SU-DHL-6 (cell line): ENCODE measurements around the gene TYW1B.
"Not testable (repeated sequence)": the region's sequence is repeated elsewhere in the genome, so short reads cannot be mapped to it uniquely, and the experiment has no call there.

Source experiments
- CTCF ChIP-seq: fragments of 200-600 bp; sonication (generic); IDR thresholded peaks from one replicate; pipeline ENCODE4 v1.5.1; 2017; ENCODE audit warnings: antibody characterized with exemption, mild to moderate bottlenecking, low read length, moderate library complexity; ENCODE audit not compliant: insufficient read depth, poor library complexity, severe bottlenecking
- EZH2phosphoT487 ChIP-seq: fragments of 200-600 bp; sonication (generic), shearing (Covaris generic); conservative IDR thresholded peaks from 2 replicates; pipeline ENCODE4 v1.6.1; 2018; ENCODE audit warnings: mild to moderate bottlenecking, antibody characterized with exemption, low read length, moderate library complexity, mixed read lengths

- TF ChIP-seq CTCF, EZH2phosphoT487: not testable (repeated sequence)
Measured at GRCh38 chr7:72700548-72700947, 127.5 kb downstream of the TYW1B start.
